ENCODE results near the gene P4HB. TPM values are rescaled to one million over a fixed set of nuclear protein-coding genes. Genes with fewer than 3 reads are reported as not detected.

Gene P4HB
- polyA plus RNA-seq, 1 experiment, result 122 TPM

- TF ChIP-seq CTCF (IDR thresholded peaks at IDR 0.05; ENCODE audit: insufficient read depth, low read depth, low read length), result no peak
- Histone ChIP-seq H3K36me3 (ENCODE audit: control insufficient read depth, insufficient read depth, low read length) (no peaks in the 10 kb centered on the region), H3K4me3 (ENCODE audit: low read depth, low read length) (no peak overlapping the region), H3K27me3 (ENCODE audit: control insufficient read depth, insufficient read depth, low read length) (0 out of 2 replicates have a peak, but pooled peaks cover 3% of the 10 kb centered on the region)
- ChIA-PET CTCF (interaction anchor here (0.7 kb wide), 1 partner anchor 13 kb away, joined by 3 read pairs; no protein-coding TSS in a partner anchor), POLR2A (no interaction called here)
- no peak for DNase-seq (ENCODE audit: low read depth)
Observed at GRCh38 chr17:81794509-81794908, 65.8 kb downstream of the P4HB start.

GRCh38 chr17:81794074-81794476 lies 66.3 kb downstream of the P4HB start:
- no peak for DNase-seq (ENCODE audit: low read depth)
- no peak overlapping the region for H3K4me3 ChIP-seq (ENCODE audit: low read depth, low read length)
- TF ChIP-seq CTCF (IDR thresholded peaks at IDR 0.05; ENCODE audit: insufficient read depth, low read depth, low read length), result no peak
- ChIA-PET POLR2A (no interaction called here), CTCF (no interaction called here)
- H3K36me3 ChIP-seq (ENCODE audit: control insufficient read depth, insufficient read depth, low read length), result no peaks in the 10 kb centered on the region
- H3K27me3 ChIP-seq (ENCODE audit: control insufficient read depth, insufficient read depth, low read length), result 0 out of 2 replicates have a peak, but pooled peaks cover 3% of the 10 kb centered on the region

Other genes starting within 250 kb of the P4HB start
- gene NPLOC4, start 223.4 kb downstream of the P4HB start, polyA plus RNA-seq (2011; rRNA removed), result 84.9 and 108 TPM in 2 replicates
- 1.6 and 3.0 TPM in 2 replicates for gene TSPAN10, start 223.3 kb downstream of the P4HB start, polyA plus RNA-seq (2011; rRNA removed)
- 0.36 and 0.37 TPM in 2 replicates for gene PDE6G, start 204.0 kb downstream of the P4HB start, polyA plus RNA-seq (2011; rRNA removed)
- 18.4 and 29.6 TPM in 2 replicates for gene OXLD1, start 193.9 kb downstream of the P4HB start, polyA plus RNA-seq (2011; rRNA removed)
- gene CCDC137, start 193.8 kb downstream of the P4HB start, polyA plus RNA-seq (2011; rRNA removed), result 10.8 and 10.9 TPM in 2 replicates
- gene ARL16, start 176.7 kb downstream of the P4HB start, polyA plus RNA-seq (2011; rRNA removed), result 48.8 and 70.8 TPM in 2 replicates
- 67.2 and 110 TPM in 2 replicates for gene HGS, start 176.5 kb downstream of the P4HB start, polyA plus RNA-seq (2011; rRNA removed)
- gene MRPL12, start 157.2 kb downstream of the P4HB start, polyA plus RNA-seq (2011; rRNA removed), result 56.2 and 63.0 TPM in 2 replicates
- 4.9 and 8.4 TPM in 2 replicates for gene SLC25A10, start 148.3 kb downstream of the P4HB start, polyA plus RNA-seq (2011; rRNA removed)
- not detected in 2 replicates for gene GCGR, start 56.4 kb downstream of the P4HB start, polyA plus RNA-seq (2011; rRNA removed)
- gene MCRIP1, start 27.2 kb downstream of the P4HB start, polyA plus RNA-seq (2011; rRNA removed), result 64.9 and 89.8 TPM in 2 replicates
- 0.10 TPM in 1 of 2 replicates, not detected in the other for gene PPP1R27, start 25.5 kb downstream of the P4HB start, polyA plus RNA-seq (2011; rRNA removed)
- gene ARHGDIA, start 10.8 kb upstream of the P4HB start, polyA plus RNA-seq (2011; rRNA removed), result 74.8 and 163 TPM in 2 replicates
- gene ALYREF, start 31.1 kb upstream of the P4HB start, polyA plus RNA-seq (2011; rRNA removed), result 74.8 and 83.4 TPM in 2 replicates
- gene ANAPC11, start 31.2 kb upstream of the P4HB start, polyA plus RNA-seq (2011; rRNA removed), result 227 and 290 TPM in 2 replicates
- gene NPB, start 41.7 kb upstream of the P4HB start, polyA plus RNA-seq (2011; rRNA removed), result 0.21 and 0.38 TPM in 2 replicates
- gene PCYT2, start 50.9 kb upstream of the P4HB start, polyA plus RNA-seq (2011; rRNA removed), result 24.5 and 44.2 TPM in 2 replicates
- gene SIRT7, start 57.6 kb upstream of the P4HB start, polyA plus RNA-seq (2011; rRNA removed), result 5.2 and 8.4 TPM in 2 replicates
- 12.2 and 20.6 TPM in 2 replicates for gene MAFG, start 67.2 kb upstream of the P4HB start, polyA plus RNA-seq (2011; rRNA removed)
- 156 and 245 TPM in 2 replicates for gene PYCR1, start 76.8 kb upstream of the P4HB start, polyA plus RNA-seq (2011; rRNA removed)
- not detected in 2 replicates for gene MYADML2, start 86.7 kb upstream of the P4HB start, polyA plus RNA-seq (2011; rRNA removed)
- 0.06 TPM in 1 of 2 replicates, not detected in the other for gene NOTUM, start 100.7 kb upstream of the P4HB start, polyA plus RNA-seq (2011; rRNA removed)
- gene ASPSCR1, start 117.1 kb upstream of the P4HB start, polyA plus RNA-seq (2011; rRNA removed), result 12.0 and 15.4 TPM in 2 replicates
- 40.4 and 57.0 TPM in 2 replicates for gene CENPX, start 162.3 kb upstream of the P4HB start, polyA plus RNA-seq (2011; rRNA removed)
- 4.1 and 6.0 TPM in 2 replicates for gene LRRC45, start 162.8 kb upstream of the P4HB start, polyA plus RNA-seq (2011; rRNA removed)
- 7.5 and 11.5 TPM in 2 replicates for gene RAC3, start 171.1 kb upstream of the P4HB start, polyA plus RNA-seq (2011; rRNA removed)
- 42.7 and 66.0 TPM in 2 replicates for gene DCXR, start 177.2 kb upstream of the P4HB start, polyA plus RNA-seq (2011; rRNA removed)
- 15.8 and 23.7 TPM in 2 replicates for gene RFNG, start 191.3 kb upstream of the P4HB start, polyA plus RNA-seq (2011; rRNA removed)
- gene GPS1, start 191.4 kb upstream of the P4HB start, polyA plus RNA-seq (2011; rRNA removed), result 79.7 and 131 TPM in 2 replicates
- 22.1 and 47.6 TPM in 2 replicates for gene DUS1L, start 205.3 kb upstream of the P4HB start, polyA plus RNA-seq (2011; rRNA removed)
- gene FASN, start 237.7 kb upstream of the P4HB start, polyA plus RNA-seq (2011; rRNA removed), result 5.2 and 11.3 TPM in 2 replicates